ENCODE results near the gene TYW3. TPM values are rescaled to one million over a fixed set of nuclear protein-coding genes. Genes with fewer than 3 reads are reported as not detected.

Gene TYW3
- total RNA-seq, 1 experiment from 2014 or later, result 28.9 TPM

DNA sequence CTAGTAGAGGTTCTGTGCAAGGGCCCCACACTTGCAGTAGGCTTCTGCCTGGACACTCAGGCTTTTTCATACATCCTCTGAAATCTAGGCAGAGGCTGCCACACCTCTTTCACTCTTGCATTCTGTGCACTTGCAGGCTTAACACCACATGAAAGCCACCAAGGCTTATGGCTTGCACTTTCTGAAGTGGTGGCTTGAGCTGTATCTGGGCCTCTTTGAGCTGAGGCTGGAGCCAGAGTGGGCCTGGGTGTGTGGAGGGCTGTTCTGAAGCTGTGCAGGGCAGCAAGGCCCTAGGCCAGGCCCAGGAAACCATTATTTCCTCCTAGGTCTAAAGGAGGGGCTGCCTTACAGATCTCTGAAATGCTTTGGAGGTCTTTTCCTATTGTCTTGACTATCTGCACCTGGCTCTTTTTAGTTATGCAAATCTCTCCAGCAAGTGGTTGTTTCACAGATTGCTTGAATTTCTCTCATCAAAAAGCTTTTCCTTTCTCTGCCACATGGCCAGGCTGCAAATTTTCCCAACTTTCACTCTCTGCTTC is 66.2 kb downstream of the TYW3 start:
- no peak for DNase-seq
- H3K4me1 ChIP-seq, result no peaks in the 10 kb centered on the region
- no peaks in the 10 kb centered on the region for H3K9me3 ChIP-seq (replicated peaks)

DNA sequence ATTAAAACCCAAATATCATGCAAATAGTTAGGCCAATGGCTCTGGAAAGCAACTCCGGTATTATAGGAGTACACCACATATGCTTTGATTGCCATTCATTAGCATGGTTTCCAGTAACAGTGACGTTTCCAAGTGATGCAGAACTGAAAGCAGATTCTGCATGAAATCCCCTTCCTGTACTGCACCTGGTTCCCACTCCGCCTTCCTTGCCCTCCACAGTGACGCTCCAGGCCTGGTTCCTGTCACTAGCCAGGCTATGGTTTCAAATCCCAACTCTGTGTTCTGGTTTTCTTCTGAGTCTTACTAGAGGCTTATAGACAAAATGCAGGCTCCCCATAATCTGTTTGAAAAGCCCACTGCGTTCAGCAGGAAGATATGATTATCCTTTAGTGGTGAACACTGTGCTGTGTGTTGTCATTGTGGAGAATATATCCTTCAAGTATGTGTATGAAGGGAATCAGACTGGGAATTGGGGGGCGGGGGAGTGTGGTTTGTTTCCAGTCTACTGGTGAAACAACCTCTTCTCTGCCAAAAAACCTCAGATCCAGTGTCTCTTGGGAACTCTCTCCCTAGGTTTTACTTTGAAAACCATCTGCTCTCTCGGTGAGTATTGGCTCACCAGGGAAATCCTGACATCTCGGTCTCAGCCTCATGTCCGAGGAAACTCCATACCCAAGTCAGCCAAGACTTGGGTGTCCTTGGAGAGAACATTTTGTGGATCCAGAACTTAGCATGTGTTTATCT is 78.7 kb downstream of the TYW3 start:
- H3K9me3 ChIP-seq (replicated peaks), result no peaks in the 10 kb centered on the region
- H3K4me1 ChIP-seq, result no peaks in the 10 kb centered on the region
- no peaks in the 10 kb centered on the region for H3K36me3 ChIP-seq
- no peak overlapping the region for H3K27ac ChIP-seq
- no peak for DNase-seq
- H3K27me3 ChIP-seq, result no peaks in the 10 kb centered on the region
- no peak overlapping the region for H3K4me3 ChIP-seq

More for the DNA sequence above, 66.2 kb downstream of the TYW3 start:
- H3K36me3 ChIP-seq, result no peaks in the 10 kb centered on the region
- H3K27ac ChIP-seq, result no peak overlapping the region
- H3K27me3 ChIP-seq, result no peaks in the 10 kb centered on the region
- H3K4me3 ChIP-seq, result no peak overlapping the region

DNA sequence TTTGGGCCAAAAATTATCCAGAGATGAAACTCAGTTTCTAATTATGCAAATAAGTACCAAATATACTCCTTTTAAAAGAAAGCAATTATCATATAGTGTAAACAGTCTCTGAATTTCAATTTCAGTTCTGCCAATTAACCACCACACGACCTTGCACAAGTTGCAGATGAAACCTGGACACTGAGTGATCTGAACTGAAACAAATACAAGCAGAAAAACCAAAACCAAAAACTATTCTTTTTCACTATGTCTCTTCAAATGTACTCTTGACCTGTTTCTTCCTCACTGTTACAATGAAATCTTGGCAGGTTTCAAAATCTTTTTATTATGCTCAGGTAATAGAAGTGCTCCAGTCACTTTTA is 79.2 kb downstream of the TYW3 start:
- no peak for DNase-seq
- H3K27ac ChIP-seq, result no peak overlapping the region
- H3K36me3 ChIP-seq, result no peaks in the 10 kb centered on the region
- H3K4me3 ChIP-seq, result no peak overlapping the region
- H3K27me3 ChIP-seq, result no peaks in the 10 kb centered on the region
- no peaks in the 10 kb centered on the region for H3K4me1 ChIP-seq
- no peaks in the 10 kb centered on the region for H3K9me3 ChIP-seq (replicated peaks)

Other genes starting within 250 kb of the TYW3 start
- not detected in 2 replicates for gene LRRC53, start 220.5 kb upstream of the TYW3 start, total RNA-seq (2014; rRNA removed; shearing (Covaris generic))
- not detected in 2 replicates for gene ERICH3, start 59.4 kb upstream of the TYW3 start, total RNA-seq (2014; rRNA removed; shearing (Covaris generic))
- gene CRYZ, start 102 bp upstream of the TYW3 start, total RNA-seq (2014; rRNA removed; shearing (Covaris generic)), result 36.1 and 39.0 TPM in 2 replicates